CD4-positive, alpha-beta T cell treated with Interleukin-17A for 4 hours (primary cell): ENCODE data around the gene ABHD16B.

Experiments used
- DNase-seq: peaks from one replicate; pipeline ENCODE4 v3.0.0-alpha.2; 2020; ENCODE audit warnings: mixed read lengths

ABHD16B gene

GRCh38 chr20:63861365-63861934 is at the start of gene ABHD16B:
ABHD16B (plus strand) TSS chr20:63861498; CDS start chr20:63861541, 43 bp downstream.
- no peak for DNase-seq

- no peak for DNase-seq
These were observed 46.2 kb upstream of the ABHD16B start for GRCh38 chr20:63814891-63815614.

GRCh38 chr20:63815615-63816253 is 45.6 kb upstream of the ABHD16B start:
- no peak for DNase-seq

- peak; percentile 21 for DNase-seq
These were observed 41.9 kb upstream of the ABHD16B start for GRCh38 chr20:63819224-63819921.

DNA sequence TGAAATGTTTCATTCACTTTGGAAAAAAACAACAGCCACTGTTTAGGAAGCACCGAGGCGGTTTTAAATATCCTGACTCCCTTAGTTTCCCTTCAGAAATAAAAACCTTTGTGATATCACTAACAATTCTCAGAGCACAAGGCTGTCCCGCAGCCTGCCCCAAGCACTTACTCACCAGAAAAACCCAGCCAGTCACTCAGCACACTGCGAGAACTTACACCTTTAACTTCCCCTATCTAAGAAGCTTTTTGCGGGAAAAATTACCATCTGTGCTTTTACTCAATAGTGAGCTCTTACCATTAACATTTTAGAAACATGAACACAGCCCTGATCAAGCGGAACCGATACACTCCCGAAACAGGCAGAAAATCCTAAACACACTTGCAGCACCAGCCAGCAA is 39.5 kb upstream of the ABHD16B start:
- DNase-seq: no peak

- no peak for DNase-seq
These were observed 39.0 kb upstream of the ABHD16B start for GRCh38 chr20:63822276-63822696.

GRCh38 chr20:63823691-63824311 is 37.5 kb upstream of the ABHD16B start:
- DNase-seq: no peak

GRCh38 chr20:63825331-63826118 is 35.8 kb upstream of the ABHD16B start:
- DNase-seq: no peak

DNA sequence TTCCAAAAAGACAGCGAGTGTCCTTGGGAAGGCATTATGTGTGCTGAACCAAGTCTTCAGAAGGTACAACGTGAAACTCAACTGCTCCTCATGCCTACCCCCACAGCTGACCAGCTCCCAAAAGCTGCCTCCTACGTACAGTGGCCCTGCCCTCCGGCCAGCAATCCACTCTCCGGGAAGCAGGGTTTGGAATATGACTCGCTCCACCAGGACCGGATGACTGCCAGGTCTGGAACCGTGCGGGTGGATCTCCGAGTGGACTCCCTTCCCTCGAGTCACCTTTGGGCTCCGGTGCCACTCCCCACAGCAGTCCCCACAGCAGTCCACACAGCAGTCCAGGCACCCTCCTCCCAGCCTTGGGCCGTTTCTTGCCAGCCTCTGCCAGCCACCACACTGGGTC is 34.5 kb upstream of the ABHD16B start:
- no peak for DNase-seq

- no peak for DNase-seq
These were observed 33.2 kb upstream of the ABHD16B start for GRCh38 chr20:63828124-63828523.

GRCh38 chr20:63828545-63828944 is 32.8 kb upstream of the ABHD16B start:
- DNase-seq: no peak

DNA sequence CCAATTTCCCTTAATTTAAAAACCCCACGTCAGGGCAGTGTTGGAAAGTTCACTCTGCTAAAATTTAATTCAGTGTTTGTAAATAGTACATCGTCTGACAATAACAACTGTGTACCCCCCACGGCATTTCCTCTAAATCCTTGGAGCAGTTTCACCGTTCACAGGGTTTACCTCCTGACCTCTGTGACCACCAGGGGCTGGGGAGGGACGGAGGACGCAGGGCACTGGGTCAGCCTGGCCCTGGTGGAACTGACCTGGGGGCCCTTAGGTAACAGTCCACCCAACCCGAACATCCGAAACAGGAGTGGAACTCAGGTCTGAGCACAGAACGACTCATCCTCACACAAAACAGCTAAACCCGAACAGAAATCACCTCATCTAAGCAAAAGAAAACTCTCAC is 32.3 kb upstream of the ABHD16B start:
- DNase-seq: no peak

DNA sequence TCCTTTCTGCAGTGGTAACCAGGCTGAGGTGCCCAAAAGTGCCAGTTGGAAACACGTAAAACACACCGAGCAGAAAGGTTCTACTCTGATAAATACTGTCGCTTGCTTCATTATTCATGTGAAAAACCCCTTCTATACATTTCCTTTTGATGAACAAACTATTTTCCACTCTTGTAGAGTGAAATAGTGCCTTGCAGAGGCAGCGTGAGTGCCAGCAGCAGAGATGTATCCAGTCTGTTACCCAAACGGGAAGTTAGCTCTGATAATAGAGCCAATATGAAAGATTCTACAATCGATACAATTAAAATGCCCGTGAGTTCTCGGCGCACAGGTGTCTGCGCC is 31.7 kb upstream of the ABHD16B start:
- no peak for DNase-seq

- no peak for DNase-seq
These were observed 31.1 kb upstream of the ABHD16B start for GRCh38 chr20:63829945-63830835.

- DNase-seq: peak; percentile 39
These were observed 30.3 kb upstream of the ABHD16B start, which contains the start of gene ZBTB46 for GRCh38 chr20:63830841-63831588. ZBTB46 (minus strand) TSS chr20:63831264; CDS start chr20:63790757, 40,507 bp downstream.

GRCh38 chr20:63831646-63831992 is 29.7 kb upstream of the ABHD16B start:
- no peak for DNase-seq

DNA sequence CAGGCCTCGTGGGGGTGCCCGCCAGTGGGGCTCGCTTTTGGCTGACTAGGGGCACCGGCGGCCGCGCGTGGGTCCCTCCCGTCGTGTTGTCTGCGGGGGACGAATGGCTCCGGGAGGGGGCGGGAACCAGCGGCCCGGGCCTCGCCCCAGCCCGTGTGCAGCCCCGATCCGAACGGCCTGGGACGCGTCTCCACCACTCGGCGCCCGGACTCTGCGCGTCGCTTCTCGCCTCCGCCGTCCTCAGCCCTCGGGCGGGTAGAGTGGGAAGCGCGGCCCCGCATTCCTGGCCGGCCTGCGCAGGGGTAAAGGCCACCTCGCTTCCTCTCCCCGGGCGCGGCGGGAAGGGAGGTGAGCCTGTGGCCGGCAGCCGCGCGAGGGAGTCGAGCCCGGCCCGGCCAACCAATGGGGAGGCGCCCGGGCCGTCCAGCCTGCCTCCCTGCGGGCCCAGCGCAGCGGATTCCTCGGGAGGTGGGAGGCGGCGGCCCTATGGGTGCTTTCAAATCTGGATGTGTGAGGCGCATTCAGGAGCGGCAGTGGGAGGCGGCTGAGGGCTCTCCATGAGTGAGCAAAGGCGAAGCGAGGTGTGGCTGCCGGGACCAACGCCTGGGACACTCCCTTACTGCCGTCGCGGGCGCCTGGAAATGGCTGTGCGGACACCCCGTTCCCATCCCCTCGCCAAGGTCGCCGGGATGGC is 29.2 kb upstream of the ABHD16B start:
- DNase-seq: no peak

GRCh38 chr20:63833776-63834490 is 27.4 kb upstream of the ABHD16B start:
- no peak for DNase-seq

- no peak for DNase-seq
These were observed 26.8 kb upstream of the ABHD16B start for GRCh38 chr20:63834491-63834880.
